MCF 10A (cell line): ENCODE results near the gene KLHL40. TPM values are rescaled to one million over a fixed set of nuclear protein-coding genes. Genes with fewer than 3 reads are reported as not detected.

Experiments used
- BruUV-seq: library from RNA; stranded (reverse); fragments of 400-500 nt; replicated peaks from 2 replicates; lab custom pipeline; 2021; lab: Mats Ljungman, UMichigan
- CTCF ChIA-PET: fragments of 300-600 bp; sonication (Branson Sonifier 250); formaldehyde crosslinking; extraction: SDS; loops from one replicate; lab custom pipeline; 2021; ENCODE audit warnings: antibody characterized with exemption, inconsistent platforms; lab: Yijun Ruan, JAX
- POLR2A ChIA-PET: fragments of 300-600, 350-650 bp; sonication (Branson Sonifier 250); formaldehyde crosslinking; extraction: SDS; loops from one replicate; lab custom pipeline; 2020; ENCODE audit warnings: antibody characterized with exemption, inconsistent platforms; lab: Yijun Ruan, JAX
- DNase-seq: peaks from one replicate; pipeline ENCODE4 v3.0.0-alpha.2; 2018; ENCODE audit not compliant: unreplicated experiment
- H3K27ac Mint-ChIP-seq: one replicate; pipeline ENCODE4 v1.8.0; 2022; ENCODE audit warnings: mild to moderate bottlenecking, low read depth, mixed read lengths; ENCODE audit not compliant: unreplicated experiment
- H3K27me3 Mint-ChIP-seq: one replicate; pipeline ENCODE4 v1.8.0; 2022; ENCODE audit warnings: mixed read lengths; ENCODE audit not compliant: insufficient read depth, unreplicated experiment
- H3K36me3 Mint-ChIP-seq: one replicate; pipeline ENCODE4 v1.8.0; 2022; ENCODE audit warnings: mild to moderate bottlenecking, moderate library complexity, mixed read lengths; ENCODE audit not compliant: insufficient read depth, unreplicated experiment
- H3K4me1 Mint-ChIP-seq: one replicate; pipeline ENCODE4 v1.8.0; 2022; ENCODE audit warnings: mixed read lengths; ENCODE audit not compliant: insufficient read depth, unreplicated experiment
- H3K4me3 Mint-ChIP-seq: one replicate; pipeline ENCODE4 v1.8.0; 2022; ENCODE audit warnings: mild to moderate bottlenecking, moderate library complexity, mixed read lengths; ENCODE audit not compliant: unreplicated experiment
- H3K9me3 Mint-ChIP-seq: one replicate; pipeline ENCODE4 v1.8.0; 2022; ENCODE audit warnings: mixed read lengths; ENCODE audit not compliant: unreplicated experiment
- intact Hi-C: fragments of 100-400 bp; cut with micrococcal nuclease; formaldehyde crosslinking; loops from 2 replicates; pipeline ENCODE4 v1.14.1; 2022
- total RNA-seq: library from RNA; stranded (reverse); gene quantifications from 2 replicates; pipeline ENCODE4 v1.2.3, GENCODE V29; 2022
- TF ChIP-seq, protein P1 (sequence below): fragments of 200-600 bp; IDR thresholded peaks from one replicate; pipeline ENCODE4 v1.8.0; 2022; ENCODE audit warnings: antibody characterized with exemption, mild to moderate bottlenecking; ENCODE audit not compliant: unreplicated experiment

KLHL40 gene
- total RNA-seq, 1 experiment from 2014 or later, result not detected

DNA sequence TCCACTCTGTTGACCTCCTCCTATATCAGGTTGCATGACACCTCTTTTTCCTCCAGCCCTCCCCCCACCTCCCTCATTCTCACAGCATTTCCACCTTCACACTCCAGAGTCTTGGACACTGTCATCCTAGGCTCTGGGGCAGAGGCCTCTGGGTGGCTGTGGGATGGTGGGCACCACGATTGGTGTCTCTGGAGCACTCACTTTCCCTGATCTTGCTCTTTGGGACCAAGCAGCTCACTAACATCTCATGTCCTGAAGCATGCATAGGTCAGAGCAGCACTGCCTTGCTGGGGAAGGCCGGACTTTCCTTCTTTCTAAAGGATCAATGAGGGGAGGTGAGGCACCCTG, 16.9 kb upstream of the KLHL40 start:
- no peak for DNase-seq
- POLR2A ChIA-PET, result interaction anchor here (1.1 to 1.3 kb wide), 2 partner anchors 16 to 44 kb away, joined by 3 to 4 read pairs; no protein-coding TSS in a partner anchor
- CTCF ChIA-PET, result interaction anchor here (0.6 kb wide), 1 partner anchor 86 kb away, joined by 3 read pairs; no protein-coding TSS in a partner anchor
- Mint-ChIP-seq H3K4me1 (no peaks in the 10 kb centered on the region), H3K27ac (no peak overlapping the region), H3K27me3 (no peaks in the 10 kb centered on the region), H3K36me3 (peaks cover 7% of the 10 kb centered on the region), H3K4me3 (no peak overlapping the region), H3K9me3 (no peaks in the 10 kb centered on the region)
- TF ChIP-seq, protein P1, sequence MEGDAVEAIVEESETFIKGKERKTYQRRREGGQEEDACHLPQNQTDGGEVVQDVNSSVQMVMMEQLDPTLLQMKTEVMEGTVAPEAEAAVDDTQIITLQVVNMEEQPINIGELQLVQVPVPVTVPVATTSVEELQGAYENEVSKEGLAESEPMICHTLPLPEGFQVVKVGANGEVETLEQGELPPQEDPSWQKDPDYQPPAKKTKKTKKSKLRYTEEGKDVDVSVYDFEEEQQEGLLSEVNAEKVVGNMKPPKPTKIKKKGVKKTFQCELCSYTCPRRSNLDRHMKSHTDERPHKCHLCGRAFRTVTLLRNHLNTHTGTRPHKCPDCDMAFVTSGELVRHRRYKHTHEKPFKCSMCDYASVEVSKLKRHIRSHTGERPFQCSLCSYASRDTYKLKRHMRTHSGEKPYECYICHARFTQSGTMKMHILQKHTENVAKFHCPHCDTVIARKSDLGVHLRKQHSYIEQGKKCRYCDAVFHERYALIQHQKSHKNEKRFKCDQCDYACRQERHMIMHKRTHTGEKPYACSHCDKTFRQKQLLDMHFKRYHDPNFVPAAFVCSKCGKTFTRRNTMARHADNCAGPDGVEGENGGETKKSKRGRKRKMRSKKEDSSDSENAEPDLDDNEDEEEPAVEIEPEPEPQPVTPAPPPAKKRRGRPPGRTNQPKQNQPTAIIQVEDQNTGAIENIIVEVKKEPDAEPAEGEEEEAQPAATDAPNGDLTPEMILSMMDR, result no peak
- no TSS peak for BruUV-seq
- intact Hi-C loops, result no loop called here

DNA sequence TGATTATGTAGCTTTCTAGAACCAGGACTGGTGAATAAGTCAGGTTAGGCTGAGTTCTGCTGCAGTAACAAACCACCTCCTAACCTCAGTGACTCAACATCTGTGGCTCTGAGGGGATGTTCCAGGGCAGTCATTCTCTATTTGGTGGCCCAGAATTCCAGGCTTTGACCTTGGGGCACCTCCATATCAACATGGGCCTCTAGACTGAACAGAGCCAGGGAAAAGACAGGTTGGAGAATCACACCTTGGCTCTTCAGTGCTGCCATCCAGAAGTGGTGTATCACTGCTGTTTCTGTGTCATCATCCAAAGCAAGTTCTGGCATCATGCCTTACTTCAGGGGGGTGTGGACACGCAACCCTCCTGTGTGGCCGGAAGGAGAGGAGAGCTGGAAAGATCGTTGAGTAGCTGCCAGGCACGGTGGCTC, 16.5 kb upstream of the KLHL40 start:
- Mint-ChIP-seq H3K9me3 (no peaks in the 10 kb centered on the region), H3K27ac (no peak overlapping the region), H3K27me3 (no peaks in the 10 kb centered on the region), H3K4me3 (no peak overlapping the region), H3K36me3 (peaks cover 7% of the 10 kb centered on the region), H3K4me1 (no peaks in the 10 kb centered on the region)
- POLR2A ChIA-PET, result interaction anchor here (1.1 to 1.3 kb wide), 3 partner anchors 17 to 68 kb away, joined by 3 to 4 read pairs (median 4); partner anchors contain the start of gene NKTR
- BruUV-seq, result no TSS peak
- intact Hi-C loops, result no loop called here
- peak; percentile 76 for DNase-seq
- CTCF ChIA-PET, result no interaction called here
- TF ChIP-seq, protein P1, result no peak

DNA sequence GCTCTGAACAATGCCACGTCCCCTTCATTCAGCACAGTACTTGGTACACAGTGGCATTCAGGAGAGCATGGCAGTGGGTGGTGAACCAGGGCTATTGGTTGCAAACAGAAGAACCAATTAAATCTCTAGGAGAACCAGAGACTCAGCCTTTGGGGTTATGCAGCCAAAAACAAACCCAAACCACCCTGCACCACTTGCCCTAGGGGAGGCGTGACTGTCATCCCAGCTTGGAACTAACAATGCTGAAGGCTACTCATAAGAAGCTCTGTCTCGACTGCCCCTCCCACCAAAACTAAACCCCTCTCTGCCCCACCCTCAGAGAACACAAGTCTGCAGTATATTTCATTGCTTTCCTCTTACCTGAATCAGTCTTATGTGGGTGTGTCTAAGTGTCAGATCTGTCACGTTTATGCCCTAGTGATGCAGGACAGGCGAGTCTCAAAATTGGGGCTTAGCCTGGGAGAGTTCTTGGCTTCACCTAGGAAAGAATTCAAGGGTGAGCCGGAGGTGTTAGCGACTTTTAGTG, 15.2 kb upstream of the KLHL40 start:
- no peak overlapping the region for H3K27ac Mint-ChIP-seq
- TF ChIP-seq, protein P1, result no peak
- CTCF ChIA-PET, result interaction anchor here (0.6 to 1.0 kb wide), 2 partner anchors 18 to 78 kb away, joined by 3 read pairs; no protein-coding TSS in a partner anchor

DNA sequence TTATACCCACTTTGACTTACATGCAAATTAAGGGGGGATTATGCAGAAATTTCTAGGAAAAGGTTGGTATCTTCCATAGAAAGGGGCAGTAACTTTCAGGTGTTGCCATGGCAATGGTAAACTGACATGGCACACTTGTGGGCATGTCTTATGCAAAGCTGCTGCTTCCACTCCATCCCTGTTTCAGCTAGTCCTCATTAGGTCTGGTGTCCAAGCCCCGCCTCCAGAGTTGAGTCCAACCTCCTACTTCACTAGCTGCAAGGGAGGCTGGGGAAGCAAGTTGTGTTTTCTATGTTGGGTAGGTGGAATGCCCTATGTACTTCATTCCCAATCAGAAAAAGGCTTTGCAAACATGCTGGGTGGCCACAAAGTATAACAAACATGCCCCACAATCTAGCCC, 14.7 kb upstream of the KLHL40 start:
- Mint-ChIP-seq H3K27ac (no peak overlapping the region), H3K4me1 (peaks cover 6% of the 10 kb centered on the region), H3K9me3 (no peaks in the 10 kb centered on the region), H3K27me3 (no peaks in the 10 kb centered on the region), H3K4me3 (no peak overlapping the region), H3K36me3 (peaks cover 7% of the 10 kb centered on the region)
- BruUV-seq, result no TSS peak
- CTCF ChIA-PET, result interaction anchor here (1.0 kb wide), 1 partner anchor 18 kb away, joined by 3 read pairs; no protein-coding TSS in a partner anchor
- POLR2A ChIA-PET, result interaction anchor here (0.8 to 1.5 kb wide), 2 partner anchors 12 to 17 kb away, joined by 3 to 4 read pairs; partner anchors contain the start of gene ZBTB47
- DNase-seq, result no peak
- intact Hi-C loops, result no loop called here
- TF ChIP-seq, protein P1, result no peak

More for the DNA sequence above, 15.2 kb upstream of the KLHL40 start:
- no peak overlapping the region for H3K4me3 Mint-ChIP-seq
- no peak for DNase-seq
- BruUV-seq, result no TSS peak
- no peaks in the 10 kb centered on the region for H3K9me3 Mint-ChIP-seq
- H3K36me3 Mint-ChIP-seq, result peaks cover 7% of the 10 kb centered on the region
- intact Hi-C loops, result no loop called here
- POLR2A ChIA-PET, result interaction anchor here (1.1 to 1.5 kb wide), 2 partner anchors 9 to 12 kb away, joined by 3 to 4 read pairs; no protein-coding TSS in a partner anchor
- H3K4me1 Mint-ChIP-seq, result peaks cover 6% of the 10 kb centered on the region
- no peaks in the 10 kb centered on the region for H3K27me3 Mint-ChIP-seq
